GM18909 (cell line): Measurements from ENCODE around the gene CHRNE.
A peak's percentile ranks its signal among the peaks of the same experiment; 100 is the strongest.
"Not testable (repeated sequence)": the region's sequence is repeated elsewhere in the genome, so short reads cannot be mapped to it uniquely, and the experiment has no call there.

ENCODE experiments used
- ATAC-seq: cut with Tn5 transposase; IDR thresholded peaks from one replicate; pipeline ENCODE4 v1.9.1; 2021; ENCODE audit warnings: mild to moderate bottlenecking; ENCODE audit not compliant: unreplicated experiment, poor library complexity

Gene CHRNE

GRCh38 chr17:4939796-4940554 is 37.1 kb upstream of the CHRNE start, which contains the start of the genes RNF167 and SLC25A11:
Gene RNF167, plus strand, starts transcription at chr17:4940268. Its CDS starts 642 bp downstream, at chr17:4940910.
Gene SLC25A11, minus strand, starts transcription at chr17:4940046. Its CDS starts 136 bp downstream, at chr17:4939910.
- ATAC-seq = peak; percentile 80

- peak; percentile 17 for ATAC-seq
These were observed 36.6 kb upstream of the CHRNE start for GRCh38 chr17:4939546-4939795.

GRCh38 chr17:4938688-4939545 is 36.0 kb upstream of the CHRNE start:
- no peak for ATAC-seq

GRCh38 chr17:4938069-4938491 is 35.2 kb upstream of the CHRNE start:
- ATAC-seq = no peak

GRCh38 chr17:4937553-4937952 is 34.7 kb upstream of the CHRNE start:
- ATAC-seq = no peak

GRCh38 chr17:4936436-4936835 is 33.5 kb upstream of the CHRNE start:
- ATAC-seq = no peak

- no peak for ATAC-seq
These were observed 32.8 kb upstream of the CHRNE start for GRCh38 chr17:4935650-4936049.

GRCh38 chr17:4934173-4934979 is 31.5 kb upstream of the CHRNE start:
- peak; percentile 47 for ATAC-seq

GRCh38 chr17:4933646-4934045 is 30.7 kb upstream of the CHRNE start:
- no peak for ATAC-seq

GRCh38 chr17:4932756-4933155 is 29.9 kb upstream of the CHRNE start:
- no peak for ATAC-seq

- no peak for ATAC-seq
These were observed 29.1 kb upstream of the CHRNE start, which contains the start of gene GP1BA for GRCh38 chr17:4931963-4932362. Gene GP1BA, plus strand, starts transcription at chr17:4932277. Its CDS starts 328 bp downstream, at chr17:4932605.

GRCh38 chr17:4928881-4929280 is 26.0 kb upstream of the CHRNE start:
- ATAC-seq = no peak

- ATAC-seq = not testable (repeated sequence)
These were observed 23.9 kb upstream of the CHRNE start for GRCh38 chr17:4926577-4927335.

GRCh38 chr17:4921320-4921719 is 18.4 kb upstream of the CHRNE start:
- no peak for ATAC-seq

GRCh38 chr17:4920351-4921048 is 17.6 kb upstream of the CHRNE start:
- ATAC-seq = no peak

- ATAC-seq = no peak
These were observed 16.7 kb upstream of the CHRNE start for GRCh38 chr17:4919511-4920047.

- ATAC-seq = not testable (repeated sequence)
These were observed 11.7 kb upstream of the CHRNE start for GRCh38 chr17:4914551-4914950.

GRCh38 chr17:4913994-4914393 is 11.1 kb upstream of the CHRNE start:
- no peak for ATAC-seq
